RWPE2 (cell line): ENCODE results near the gene B4GALNT3.

Experiments
- ATAC-seq: fragments of 200-7000 bp; cut with Tn5 transposase; 3 replicates; pipeline ENCODE4 v1.9.1; 2021; ENCODE audit warnings: low read depth
- DNase-seq: peaks from one replicate; pipeline ENCODE4 v3.0.0-alpha.2; 2020; ENCODE audit warnings: low spot score
- H3K27ac ChIP-seq: fragments of 450-650 bp; 2 replicates; pipeline ENCODE4 v1.5.1; 2017; ENCODE audit warnings: mild to moderate bottlenecking; ENCODE audit not compliant: poor library complexity, severe bottlenecking
- H3K27me3 ChIP-seq: fragments of 250-450 bp; sonication (Bioruptor Pico); 2 replicates; pipeline ENCODE4 v1.5.1; 2021; ENCODE audit warnings: mild to moderate bottlenecking, moderate library complexity; ENCODE audit not compliant: insufficient read depth, poor library complexity, severe bottlenecking
- H3K36me3 ChIP-seq: fragments of 250-450 bp; sonication (Bioruptor Pico); 2 replicates; pipeline ENCODE4 v1.5.1; 2020; ENCODE audit warnings: low read depth, mild to moderate bottlenecking, moderate library complexity
- H3K4me1 ChIP-seq: fragments of 250-450 bp; sonication (Bioruptor Pico); 2 replicates; pipeline ENCODE4 v1.5.1; 2021; ENCODE audit warnings: mild to moderate bottlenecking, moderate library complexity; ENCODE audit not compliant: insufficient read depth, poor library complexity, severe bottlenecking
- H3K4me3 ChIP-seq: fragments of 250-450 bp; sonication (Bioruptor Pico); 2 replicates; pipeline ENCODE4 v1.5.1; 2021; ENCODE audit warnings: mild to moderate bottlenecking, moderate library complexity; ENCODE audit not compliant: severe bottlenecking
- H3K9me3 ChIP-seq: fragments of 250-450 bp; sonication (Bioruptor Pico); 2 replicates; pipeline ENCODE4 v1.5.1; 2021; ENCODE audit warnings: mild to moderate bottlenecking, moderate library complexity; ENCODE audit not compliant: severe bottlenecking
- TF ChIP-seq, protein P1 (sequence below): fragments of 450-650 bp; IDR thresholded peaks from one replicate; pipeline ENCODE4 v1.5.1; 2017; ENCODE audit warnings: mild to moderate bottlenecking, moderate library complexity; ENCODE audit not compliant: poor library complexity, severe bottlenecking

B4GALNT3 gene

GRCh38 chr12:475286-475685 lies 15.5 kb downstream of the B4GALNT3 start:
- Histone ChIP-seq H3K36me3 (no peaks in the 10 kb centered on the region), H3K9me3 (no peaks in the 10 kb centered on the region), H3K27ac (no peak overlapping the region), H3K4me3 (no peak overlapping the region), H3K27me3 (no peaks in the 10 kb centered on the region), H3K4me1 (no peaks in the 10 kb centered on the region)
- no peak for DNase-seq
- no peak for ATAC-seq
- TF ChIP-seq, protein P1, sequence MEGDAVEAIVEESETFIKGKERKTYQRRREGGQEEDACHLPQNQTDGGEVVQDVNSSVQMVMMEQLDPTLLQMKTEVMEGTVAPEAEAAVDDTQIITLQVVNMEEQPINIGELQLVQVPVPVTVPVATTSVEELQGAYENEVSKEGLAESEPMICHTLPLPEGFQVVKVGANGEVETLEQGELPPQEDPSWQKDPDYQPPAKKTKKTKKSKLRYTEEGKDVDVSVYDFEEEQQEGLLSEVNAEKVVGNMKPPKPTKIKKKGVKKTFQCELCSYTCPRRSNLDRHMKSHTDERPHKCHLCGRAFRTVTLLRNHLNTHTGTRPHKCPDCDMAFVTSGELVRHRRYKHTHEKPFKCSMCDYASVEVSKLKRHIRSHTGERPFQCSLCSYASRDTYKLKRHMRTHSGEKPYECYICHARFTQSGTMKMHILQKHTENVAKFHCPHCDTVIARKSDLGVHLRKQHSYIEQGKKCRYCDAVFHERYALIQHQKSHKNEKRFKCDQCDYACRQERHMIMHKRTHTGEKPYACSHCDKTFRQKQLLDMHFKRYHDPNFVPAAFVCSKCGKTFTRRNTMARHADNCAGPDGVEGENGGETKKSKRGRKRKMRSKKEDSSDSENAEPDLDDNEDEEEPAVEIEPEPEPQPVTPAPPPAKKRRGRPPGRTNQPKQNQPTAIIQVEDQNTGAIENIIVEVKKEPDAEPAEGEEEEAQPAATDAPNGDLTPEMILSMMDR: no peak

GRCh38 chr12:479161-479560 lies 19.4 kb downstream of the B4GALNT3 start:
- H3K9me3 ChIP-seq: no peaks in the 10 kb centered on the region
- no peaks in the 10 kb centered on the region for H3K36me3 ChIP-seq
- ATAC-seq (no peak), DNase-seq (no peak)
- H3K27me3 ChIP-seq: no peaks in the 10 kb centered on the region
- H3K4me1 ChIP-seq: no peaks in the 10 kb centered on the region
- TF ChIP-seq, protein P1: no peak
- H3K27ac ChIP-seq: no peak overlapping the region
- no peak overlapping the region for H3K4me3 ChIP-seq

GRCh38 chr12:480831-481816 lies 21.4 kb downstream of the B4GALNT3 start:
- Histone ChIP-seq H3K27me3 (no peaks in the 10 kb centered on the region), H3K27ac (no peak overlapping the region), H3K4me1 (no peaks in the 10 kb centered on the region), H3K9me3 (no peaks in the 10 kb centered on the region), H3K4me3 (no peak overlapping the region), H3K36me3 (no peaks in the 10 kb centered on the region)
- TF ChIP-seq, protein P1: no peak
- no peak for DNase-seq
- no peak for ATAC-seq

DNA sequence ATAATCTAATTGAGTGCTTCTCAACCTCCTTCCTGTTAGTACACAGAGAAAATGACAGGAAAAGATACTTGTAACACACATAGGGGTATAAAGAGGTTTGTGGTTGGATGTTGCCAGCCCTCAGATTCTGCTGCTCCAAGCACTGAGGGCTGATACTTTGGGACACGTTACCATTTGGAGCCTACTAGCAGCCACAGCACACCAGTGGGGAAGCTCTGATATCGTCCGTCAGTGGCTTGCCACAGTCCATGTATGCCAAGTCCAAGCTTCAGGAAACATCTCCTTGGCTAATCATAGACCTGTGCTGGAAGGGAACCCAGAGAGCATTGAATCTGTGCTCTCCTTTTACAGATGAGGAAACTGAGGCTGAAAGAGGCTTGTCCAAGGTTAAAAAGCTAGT lies 22.3 kb downstream of the B4GALNT3 start:
- no peak for DNase-seq
- H3K27ac ChIP-seq: no peak overlapping the region
- H3K36me3 ChIP-seq: no peaks in the 10 kb centered on the region
- H3K9me3 ChIP-seq: no peaks in the 10 kb centered on the region
- H3K4me3 ChIP-seq: no peak overlapping the region
- TF ChIP-seq, protein P1: no peak
- ATAC-seq: no peak
- H3K27me3 ChIP-seq: no peaks in the 10 kb centered on the region
- H3K4me1 ChIP-seq: no peaks in the 10 kb centered on the region

DNA sequence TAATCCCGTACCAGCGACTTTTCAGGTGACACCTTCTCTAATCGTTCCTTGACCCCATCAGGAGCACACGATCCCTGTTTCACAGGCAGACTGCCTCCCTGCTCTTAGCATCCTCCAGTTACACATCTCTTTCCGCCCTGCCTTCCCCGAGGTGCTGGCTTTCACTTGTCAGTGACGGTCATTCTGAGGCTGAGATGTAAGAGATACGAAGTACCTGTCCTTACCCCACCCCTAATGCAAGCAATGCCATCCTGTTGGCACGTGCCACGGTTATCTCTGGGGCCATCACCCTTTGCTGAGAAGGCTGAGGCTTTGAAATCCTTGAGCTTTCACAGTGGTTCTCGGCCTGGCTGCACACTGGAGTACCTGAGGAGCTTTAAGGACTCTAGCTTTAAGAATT lies 24.4 kb downstream of the B4GALNT3 start:
- H3K36me3 ChIP-seq: no peaks in the 10 kb centered on the region
- DNase-seq: no peak
- no peak overlapping the region for H3K27ac ChIP-seq
- no peak overlapping the region for H3K4me3 ChIP-seq
- peaks cover 3% of the 10 kb centered on the region for H3K9me3 ChIP-seq
- H3K27me3 ChIP-seq: no peaks in the 10 kb centered on the region
- H3K4me1 ChIP-seq: peaks cover 5% of the 10 kb centered on the region
- TF ChIP-seq, protein P1: no peak
- ATAC-seq: no peak
